HepG2 (cell line): ENCODE data around the gene YPEL3. TPM values are rescaled to one million over a fixed set of nuclear protein-coding genes. Genes with fewer than 3 reads are reported as not detected.

ENCODE experiments used
- AGO1 ChIP-seq: fragments of 200-400 bp; formaldehyde crosslinking; IDR thresholded peaks from 2 replicates; pipeline ENCODE4 v1.6.1; 2017; ENCODE audit warnings: mild to moderate bottlenecking, low read depth, low read length, moderate library complexity; ENCODE audit not compliant: poor library complexity, severe bottlenecking
- CTCF ChIP-seq: sonication (generic); formaldehyde crosslinking; IDR thresholded peaks from 2 replicates; pipeline ENCODE4 v1.5.0; 2020; ENCODE audit warnings: mild to moderate bottlenecking, missing genetic modification reagents, moderate library complexity
- GFI1 ChIP-seq: sonication (generic); formaldehyde crosslinking; IDR thresholded peaks from 2 replicates; pipeline ENCODE4 v1.5.0; 2020; ENCODE audit warnings: missing genetic modification reagents, mild to moderate bottlenecking, borderline replicate concordance
- HBP1 ChIP-seq: IDR thresholded peaks from 2 replicates; pipeline ENCODE4 v1.6.1; 2016; ENCODE audit warnings: low read depth, control low read depth
- MAF1 ChIP-seq: sonication (generic); formaldehyde crosslinking; IDR thresholded peaks from 2 replicates; pipeline ENCODE4 v1.5.0; 2020; ENCODE audit warnings: missing genetic modification reagents, borderline replicate concordance
- MBNL3 ChIP-seq: fragments of 250-450 bp; sonication (Bioruptor Pico); conservative IDR thresholded peaks from 2 replicates; pipeline ENCODE4 v1.8.0; 2022; ENCODE audit warnings: mild to moderate bottlenecking, inconsistent platforms
- POGZ ChIP-seq: sonication (generic); formaldehyde crosslinking; IDR thresholded peaks from 2 replicates; pipeline ENCODE4 v1.4.0; 2020; ENCODE audit warnings: mild to moderate bottlenecking, missing genetic modification reagents
- SIN3A ChIP-seq: IDR thresholded peaks from 2 replicates; pipeline ENCODE4 v1.6.1; 2011; ENCODE audit warnings: low read depth, mild to moderate bottlenecking, control low read depth, low read length, borderline replicate concordance
- THRA ChIP-seq: sonication (generic); formaldehyde crosslinking; IDR thresholded peaks from 2 replicates; pipeline ENCODE4 v1.4.0; 2020; ENCODE audit warnings: missing genetic modification reagents, borderline replicate concordance
- ZBTB46 ChIP-seq: sonication (generic); formaldehyde crosslinking; IDR thresholded peaks from 2 replicates; pipeline ENCODE4 v1.4.0; 2020; ENCODE audit warnings: mild to moderate bottlenecking, missing genetic modification reagents, borderline replicate concordance
- ZBTB8A ChIP-seq: sonication (generic); formaldehyde crosslinking; IDR thresholded peaks from 2 replicates; pipeline ENCODE4 v1.4.0; 2020; ENCODE audit warnings: mild to moderate bottlenecking, low read depth, missing genetic modification reagents, borderline replicate concordance
- ZKSCAN1 ChIP-seq: fragments of 150-350 bp; IDR thresholded peaks from 2 replicates; pipeline ENCODE4 v1.6.1; 2014; ENCODE audit warnings: low read length
- ZNF143 ChIP-seq: sonication (generic); formaldehyde crosslinking; IDR thresholded peaks from 2 replicates; pipeline ENCODE4 v1.4.0; 2020; ENCODE audit warnings: missing genetic modification reagents
- ZNF460 ChIP-seq: sonication (generic); formaldehyde crosslinking; IDR thresholded peaks from 2 replicates; pipeline ENCODE4 v1.5.1; 2020; ENCODE audit warnings: missing genetic modification reagents, mild to moderate bottlenecking, borderline replicate concordance
- ZNF788 ChIP-seq: sonication (generic); formaldehyde crosslinking; IDR thresholded peaks from 2 replicates; pipeline ENCODE4 v1.5.0; 2020; ENCODE audit warnings: mild to moderate bottlenecking, missing genetic modification reagents, borderline replicate concordance
- ZSCAN5A ChIP-seq: sonication (generic); formaldehyde crosslinking; IDR thresholded peaks from 2 replicates; pipeline ENCODE4 v1.8.0; 2022; ENCODE audit warnings: mild to moderate bottlenecking, missing genetic modification reagents, borderline replicate concordance
- ZUFSP ChIP-seq: sonication (generic); formaldehyde crosslinking; IDR thresholded peaks from 2 replicates; pipeline ENCODE4 v1.9.0; 2021; ENCODE audit warnings: missing genetic modification reagents, mild to moderate bottlenecking, borderline replicate concordance
- polyA plus RNA-seq, 8 experiments: library from polyadenylated mRNA; depleted of rRNA in 3 of 8; stranded (reverse) in 7 of 8; unstranded in 1 of 8; fragments of >200 nt; fragmentation: Illumina TruSeq in 4 of 8; extraction: Trizol in 4 of 8; gene quantifications; 2 replicates each; pipeline versions ENCODE4 v1.2.1 to v1.2.3, GENCODE V29; 2011 to 2016; ENCODE audit warnings: low read depth in 4 of 8, missing spikeins in 1 of 8, mixed read lengths in 1 of 8; ENCODE audit not compliant: insufficient read depth in 1 of 8
- total RNA-seq, 5 experiments: library from RNA; depleted of rRNA; stranded (reverse); fragments of >200 nt; fragmentation: Illumina TruSeq; extraction: Trizol; gene quantifications; 2 replicates each; pipeline ENCODE4 v1.2.3, GENCODE V29; 2016; ENCODE audit warnings: low read depth in 1 of 5

YPEL3 gene
- total and polyA plus RNA-seq, 2 of the 13 experiments (the other 11 are each of a cell fraction or from before 2014, with no cell fraction given), result 5.4 to 47.0 TPM

- TF ChIP-seq ZNF460 (CRISPR knock-in tag), result no peak
- 0 out of 2 replicates have a peak, but pooled peaks have one; percentile 39 for TF ChIP-seq HBP1
- 0 out of 2 replicates have a peak, but pooled peaks have one; percentile 77 for TF ChIP-seq GFI1 (CRISPR knock-in tag)
- TF ChIP-seq ZKSCAN1, result no peak
- TF ChIP-seq AGO1, result peak; percentile 80
- peak; percentile 99 for TF ChIP-seq THRA (CRISPR knock-in tag)
- TF ChIP-seq POGZ, result 0 out of 2 replicates have a peak, but pooled peaks have one; percentile 34
- 0 out of 2 replicates have a peak, but pooled peaks have one; percentile 65 for TF ChIP-seq MAF1 (CRISPR knock-in tag)
- TF ChIP-seq ZBTB8A (CRISPR knock-in tag), result no peak
- TF ChIP-seq MBNL3 (CRISPR knock-in tag), result no peak
- peak; percentile 19; the same call in 1 of the 2 replicates for TF ChIP-seq ZUFSP (CRISPR knock-in tag)
- peak; percentile 75; the same call in 1 of the 2 replicates for TF ChIP-seq SIN3A
- TF ChIP-seq CTCF (CRISPR knock-in tag), result peak; percentile 95
- peak; percentile 56; the same call in 1 of the 2 replicates for TF ChIP-seq ZSCAN5A (CRISPR knock-in tag)
- TF ChIP-seq ZNF788 (CRISPR knock-in tag), result no peak; the same call in 1 of the 2 replicates
- TF ChIP-seq ZBTB46 (CRISPR knock-in tag), result no peak
- peak; percentile 100 for TF ChIP-seq ZNF143 (CRISPR knock-in tag)
Measured at GRCh38 chr16:30091474-30092372, 4.3 kb downstream of the YPEL3 start, which contains the start of gene TBX6 (continued).
